HG03045 (cell line): ENCODE measurements around the gene MRO.
"Not testable (repeated sequence)": the region's sequence is repeated elsewhere in the genome, so short reads cannot be mapped to it uniquely, and the experiment has no call there.

ENCODE experiments used
- ATAC-seq: cut with Tn5 transposase; IDR thresholded peaks from one replicate; pipeline ENCODE4 v1.9.1; 2021; ENCODE audit warnings: mild to moderate bottlenecking, moderate library complexity; ENCODE audit not compliant: unreplicated experiment

The MRO gene

DNA sequence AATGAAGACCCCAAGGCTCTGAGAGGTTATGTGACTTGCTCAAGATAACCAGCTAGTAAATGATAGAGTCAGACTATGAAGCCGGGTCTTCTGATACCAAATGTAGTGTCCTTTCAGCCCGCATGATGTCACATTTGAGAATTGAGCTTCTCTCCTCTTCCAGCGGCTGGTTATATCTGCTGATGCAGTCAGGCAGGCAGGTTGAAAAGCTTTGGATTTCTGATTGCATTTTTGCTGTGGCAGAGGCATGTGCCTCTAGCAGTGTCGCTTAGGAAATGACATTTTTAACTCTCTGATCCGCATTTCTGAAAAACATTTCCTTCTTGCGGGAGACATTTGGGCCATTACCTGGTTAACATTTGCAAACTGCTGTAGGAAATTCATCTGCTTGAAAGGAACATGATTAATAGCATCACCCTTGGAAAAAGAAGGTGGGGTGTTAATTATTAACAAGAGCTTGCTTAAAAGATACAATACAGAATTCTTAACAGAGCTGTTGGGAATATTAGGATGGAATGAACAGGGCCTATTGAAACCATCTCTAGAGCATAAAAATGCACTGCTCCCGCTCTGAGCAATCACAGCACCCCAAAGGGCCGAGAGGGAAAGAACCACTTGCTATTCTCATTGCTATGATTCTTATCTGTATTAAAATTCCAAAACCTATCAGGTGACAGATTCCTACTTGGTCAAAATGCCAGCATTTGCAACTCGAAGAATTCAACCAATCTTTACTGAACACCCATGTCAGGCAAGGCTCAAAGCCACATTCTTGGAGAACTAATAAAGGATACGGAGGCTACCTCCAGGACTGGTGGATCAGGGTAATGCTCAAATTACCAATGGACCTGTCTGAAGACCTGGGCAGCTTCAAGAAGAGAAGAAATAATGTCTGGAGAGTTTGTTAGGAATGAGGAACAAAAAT lies 25.9 kb downstream of the MRO start:
- ATAC-seq: no peak

DNA sequence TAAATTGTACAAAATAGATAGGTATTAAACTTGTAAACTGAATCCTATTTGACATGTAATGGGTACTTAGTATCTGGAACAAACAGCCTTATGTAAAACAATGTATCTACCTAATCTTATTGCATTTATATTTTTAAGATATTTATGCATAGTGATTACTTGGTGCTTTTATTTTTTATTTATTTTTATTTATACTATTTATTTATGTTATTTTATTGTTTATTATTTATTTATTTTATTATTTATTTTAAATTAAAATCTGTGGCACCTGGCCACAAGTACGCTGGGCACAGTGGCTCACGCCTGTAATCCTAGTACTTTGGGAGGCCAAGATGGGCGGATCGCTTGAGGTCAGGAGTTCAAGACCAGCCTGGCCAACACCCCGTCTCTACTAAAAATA lies 26.9 kb downstream of the MRO start:
- ATAC-seq: no peak

DNA sequence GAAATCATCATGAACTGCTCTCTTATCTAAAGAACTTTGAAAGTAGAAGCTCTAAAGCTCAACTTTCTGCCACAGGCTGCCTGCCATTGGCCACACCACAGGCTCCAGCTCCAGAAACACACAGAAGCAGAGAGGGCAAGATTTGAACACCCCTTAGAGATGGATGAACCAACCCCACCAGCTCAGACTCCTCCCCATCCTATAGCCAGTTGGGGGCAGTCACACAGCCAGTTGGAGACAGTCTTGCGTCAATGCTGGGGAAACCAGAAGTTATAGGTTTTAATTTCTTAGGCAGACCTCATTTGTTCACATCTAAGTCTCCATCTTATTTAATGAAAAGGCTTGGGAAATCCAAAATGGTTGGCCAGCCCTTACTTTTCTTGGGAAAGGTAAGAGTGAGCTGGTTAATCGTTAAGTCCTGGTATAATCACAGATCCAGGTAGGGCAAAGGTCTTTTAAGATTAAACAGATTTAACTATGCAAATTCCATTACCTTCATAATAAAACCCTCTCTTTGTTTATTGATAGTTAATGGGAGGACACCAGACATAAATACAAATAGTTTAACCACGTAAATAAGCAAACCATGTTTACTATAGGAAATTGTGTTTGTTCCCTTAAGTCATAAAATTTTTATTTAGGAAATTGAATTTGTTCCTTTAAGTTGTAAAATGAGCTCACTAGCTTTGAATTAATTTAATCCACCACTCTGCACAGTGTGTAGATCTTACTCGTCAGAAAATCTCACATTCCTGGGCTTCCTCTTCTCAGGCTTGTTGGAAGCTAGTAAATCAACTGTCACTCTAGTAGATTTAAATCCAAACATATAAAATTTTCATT lies 28.0 kb downstream of the MRO start:
- ATAC-seq: no peak

DNA sequence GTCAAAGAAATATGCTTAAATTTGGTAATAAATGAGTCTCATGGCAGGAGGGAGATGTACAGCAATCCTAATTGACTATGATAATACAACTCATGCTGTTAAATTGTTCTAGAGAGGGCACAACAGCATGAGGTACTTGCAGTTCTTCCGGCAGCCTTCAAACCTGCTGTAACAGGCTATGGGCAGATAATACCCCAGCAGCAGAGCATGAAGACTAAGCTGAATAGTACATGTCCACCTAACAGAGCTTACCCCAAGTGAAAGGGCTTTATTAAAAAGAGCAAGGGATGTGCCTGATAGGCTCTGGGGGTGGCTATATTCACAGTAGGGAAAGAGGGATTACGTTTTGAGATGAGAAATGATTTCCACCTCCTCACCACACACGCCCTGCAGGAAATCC lies 28.9 kb downstream of the MRO start:
- no peak for ATAC-seq

DNA sequence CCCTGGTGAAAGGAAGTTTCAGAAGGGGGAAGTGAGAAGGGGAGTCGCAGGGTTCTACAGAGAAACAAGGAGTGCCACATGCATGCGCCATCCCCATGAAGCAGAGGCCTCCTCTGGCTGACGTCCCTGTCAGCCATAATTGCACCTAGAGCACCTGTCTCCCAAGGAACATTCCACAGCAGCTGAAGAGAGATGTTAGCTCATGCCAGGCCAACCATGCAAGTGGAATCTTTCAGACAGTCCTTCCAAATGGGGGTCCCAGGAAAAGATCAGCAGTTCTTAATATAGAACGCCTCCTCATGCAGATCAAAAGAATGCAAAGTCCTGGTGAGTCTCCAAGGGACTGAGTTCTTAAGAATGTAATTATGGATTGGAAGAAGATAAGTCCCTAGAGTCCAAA lies 29.6 kb downstream of the MRO start:
- ATAC-seq: no peak

DNA sequence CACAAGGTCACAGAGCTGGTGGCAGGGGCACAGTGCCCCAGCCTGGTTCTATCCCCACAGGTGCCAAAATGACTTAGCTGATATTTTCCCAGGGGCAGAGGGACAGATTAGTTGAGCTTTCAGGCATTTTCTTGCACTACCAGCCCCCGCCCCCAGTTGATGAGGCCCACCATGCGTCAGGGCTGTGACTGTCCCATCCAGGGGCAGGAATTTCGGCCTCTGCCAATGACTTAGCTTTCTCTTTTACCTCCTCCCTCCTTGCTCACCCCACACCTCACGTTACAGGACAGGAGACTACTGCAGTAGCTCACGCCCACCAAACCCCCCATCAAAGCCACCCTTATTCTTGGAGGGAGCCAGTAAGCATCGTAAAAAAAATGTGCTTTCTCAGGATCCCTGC lies 31.5 kb downstream of the MRO start:
- ATAC-seq: no peak

DNA sequence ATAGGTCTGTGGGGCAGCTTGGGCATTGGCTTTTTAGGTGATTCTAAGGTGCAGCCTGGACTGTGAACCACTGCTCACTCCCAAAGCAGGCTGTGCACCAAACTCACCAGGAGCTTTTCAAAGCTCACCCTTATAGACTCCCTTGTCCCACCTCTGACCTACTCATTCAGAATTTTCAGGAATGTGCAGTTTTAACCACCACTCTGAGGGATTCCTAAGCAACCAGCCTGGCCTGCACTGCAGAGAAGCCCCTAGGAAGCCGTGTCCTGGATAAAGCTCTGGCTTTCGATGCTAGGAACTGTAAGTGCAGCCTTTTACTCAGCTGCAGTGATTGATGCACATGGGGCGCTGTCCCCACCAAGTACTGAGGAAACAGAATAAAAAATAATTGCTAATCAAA lies 33.0 kb downstream of the MRO start:
- no peak for ATAC-seq

DNA sequence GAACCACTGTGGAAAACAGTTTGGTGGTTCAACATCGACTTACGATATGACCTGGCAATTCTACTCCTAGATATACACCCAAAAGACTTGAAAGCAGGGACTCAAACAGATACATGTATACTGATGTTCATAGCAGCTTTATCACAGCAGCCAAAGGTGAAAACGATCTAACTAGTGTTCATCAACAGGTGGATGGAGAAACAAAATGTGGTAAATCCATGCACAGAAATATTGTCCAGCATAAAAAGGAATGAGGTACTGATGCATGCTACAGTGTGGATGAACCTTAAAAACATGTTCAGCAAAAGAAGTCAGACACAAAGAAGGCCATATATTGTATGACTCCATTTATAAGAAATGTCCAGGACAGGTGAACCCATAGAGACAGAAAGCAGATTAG lies 36.3 kb downstream of the MRO start:
- no peak for ATAC-seq

DNA sequence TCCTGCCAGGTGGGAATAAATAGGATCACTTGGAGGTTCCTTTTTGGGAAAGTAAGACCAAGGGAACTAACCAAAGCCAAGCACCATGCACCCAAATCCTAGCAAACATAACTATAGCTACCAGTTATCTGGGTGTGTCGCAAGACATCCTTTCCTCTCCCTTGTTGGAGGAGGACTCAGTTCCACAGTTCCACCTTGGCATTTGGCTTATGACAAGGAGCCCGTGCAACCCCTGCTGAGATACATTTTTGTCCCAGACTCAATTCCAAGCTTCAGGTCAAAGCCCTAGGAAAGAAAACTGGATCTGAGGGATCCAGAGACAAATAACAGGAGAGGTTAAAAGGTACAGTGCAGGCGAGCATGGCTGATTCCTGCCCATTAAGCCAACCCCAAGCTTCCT lies 40.8 kb downstream of the MRO start:
- ATAC-seq: not testable (repeated sequence)

DNA sequence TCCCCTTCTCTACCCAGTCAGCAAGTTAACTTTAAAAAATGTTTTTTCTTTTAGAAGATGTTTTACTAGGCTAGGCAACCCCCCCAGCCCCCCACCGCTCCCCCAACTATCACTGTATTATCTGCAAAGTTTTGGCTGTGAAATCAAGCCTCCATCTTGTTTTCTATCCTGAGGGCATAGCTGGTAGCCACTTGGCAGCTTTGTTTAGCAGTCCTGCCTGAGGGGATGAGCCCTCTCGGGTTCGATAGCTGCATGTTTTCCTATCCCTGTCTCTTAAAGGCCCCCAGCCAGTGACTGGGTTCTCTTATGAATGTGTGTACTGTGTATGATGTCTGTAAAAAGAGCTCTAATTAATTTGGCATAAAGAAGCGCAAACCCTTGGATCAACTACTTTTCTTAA lies 43.4 kb downstream of the MRO start:
- no peak for ATAC-seq

DNA sequence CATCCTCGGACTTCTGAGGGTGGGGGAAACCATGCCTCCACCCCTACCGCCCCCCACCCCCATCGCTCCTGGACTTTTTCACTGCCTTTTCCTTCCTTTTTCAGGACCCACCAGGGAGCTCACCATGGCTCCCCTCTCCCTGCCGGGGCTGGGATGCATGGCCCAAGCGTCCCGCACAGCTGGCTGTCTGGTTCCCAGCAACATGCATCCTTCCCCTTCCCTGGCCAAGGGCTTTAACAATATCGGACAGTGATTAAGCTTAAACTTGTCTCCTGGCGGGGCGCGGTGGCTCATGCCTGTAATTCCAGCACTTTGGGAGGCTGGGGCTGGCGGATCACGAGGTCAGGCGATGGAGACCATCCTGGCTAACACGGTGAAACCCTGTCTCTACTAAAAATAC lies 44.1 kb downstream of the MRO start:
- no peak for ATAC-seq

DNA sequence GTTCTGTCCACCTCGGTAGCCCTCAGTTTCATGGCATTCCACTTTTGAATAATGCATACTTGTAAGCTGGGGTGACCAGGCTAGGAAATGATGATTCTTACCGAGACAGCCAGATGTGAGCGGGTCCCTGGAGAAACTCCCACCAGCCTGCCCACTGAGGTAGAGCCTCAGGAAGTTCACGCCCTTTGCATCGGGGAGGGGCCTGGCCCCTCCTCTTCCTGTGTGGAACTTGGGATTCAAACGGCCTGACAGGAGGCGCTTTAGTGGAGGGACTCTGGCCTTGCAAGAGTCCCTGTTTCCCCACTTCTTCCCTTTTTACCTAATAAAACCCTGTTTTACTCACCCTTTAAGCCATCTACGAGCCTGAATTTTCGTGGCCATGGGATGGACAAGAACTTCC lies 44.6 kb downstream of the MRO start:
- no peak for ATAC-seq

DNA sequence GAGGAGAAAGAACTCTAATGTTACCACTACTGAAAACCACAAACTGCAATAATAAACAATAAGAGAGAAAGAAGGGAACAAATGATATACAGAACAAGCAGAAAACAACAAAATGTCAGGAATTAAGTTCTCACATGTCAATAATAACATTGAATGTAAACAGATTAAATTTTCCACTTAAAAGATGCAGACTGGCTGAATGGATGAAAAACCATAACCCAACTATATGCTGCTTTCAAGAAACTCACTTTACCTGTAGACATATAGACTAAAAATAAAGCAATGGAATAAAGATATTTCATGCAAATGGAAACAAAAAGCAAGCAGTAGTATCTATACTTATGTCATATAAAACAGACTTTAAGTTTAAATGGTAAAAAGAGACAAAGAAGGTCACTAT lies 50.4 kb downstream of the MRO start:
- ATAC-seq: no peak

DNA sequence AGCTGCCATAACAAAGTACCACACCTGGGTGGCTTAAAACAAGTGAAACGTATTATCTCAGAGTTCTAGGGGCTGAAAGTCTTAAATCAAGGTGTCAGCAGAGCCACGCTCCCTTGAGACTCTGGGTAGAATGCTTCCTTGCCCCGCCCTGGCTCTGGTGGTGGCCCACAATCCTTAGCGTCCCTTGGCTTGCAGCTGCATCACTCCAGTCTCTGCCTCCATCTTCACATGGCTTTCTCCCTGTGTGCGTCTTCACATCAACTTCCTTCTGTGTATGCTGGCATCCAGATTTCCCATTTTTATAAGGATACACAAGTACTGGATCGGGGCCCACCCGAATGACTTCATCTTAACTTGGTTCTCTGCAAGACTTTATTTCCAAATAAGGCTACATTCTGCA lies 62.5 kb downstream of the MRO start:
- ATAC-seq: no peak

DNA sequence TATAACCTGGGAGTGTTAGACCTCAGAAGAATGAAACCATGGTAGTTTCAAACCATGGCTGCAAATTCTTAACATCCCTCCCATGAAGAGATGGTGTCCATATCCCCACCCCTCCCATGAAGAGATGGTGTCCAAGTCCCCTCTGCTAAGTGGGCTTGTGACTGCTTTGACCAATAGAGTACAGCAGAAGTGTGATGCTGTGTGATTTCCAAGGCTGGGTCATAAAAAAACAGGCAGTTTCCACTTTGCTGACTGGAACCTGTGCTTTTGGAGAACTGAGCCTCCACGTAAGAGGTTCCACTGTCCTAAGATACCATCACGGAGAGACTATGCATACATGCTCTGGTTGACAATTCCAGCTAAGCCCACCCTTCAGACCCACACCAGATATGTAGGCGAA lies 65.5 kb downstream of the MRO start:
- no peak for ATAC-seq

DNA sequence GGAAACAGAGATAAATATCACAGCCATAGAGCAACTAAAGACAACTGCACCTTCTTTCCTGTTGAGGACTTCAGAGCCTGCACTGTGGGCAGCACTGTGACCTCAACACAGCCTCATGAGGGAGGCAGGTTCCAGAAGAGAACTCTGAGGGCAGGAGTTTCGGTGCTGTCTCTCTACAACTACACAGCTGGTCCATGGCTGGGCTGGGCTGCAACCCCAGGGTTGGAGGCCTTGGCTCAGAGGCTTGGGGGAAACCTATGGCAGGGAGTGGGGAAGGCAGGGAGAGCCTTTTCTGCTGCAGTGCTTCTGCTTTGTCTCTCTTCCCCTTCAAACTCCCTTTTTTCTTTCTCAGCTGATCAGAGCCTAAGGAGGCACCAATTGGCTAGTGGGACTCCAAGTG lies 66.5 kb downstream of the MRO start:
- ATAC-seq: no peak

DNA sequence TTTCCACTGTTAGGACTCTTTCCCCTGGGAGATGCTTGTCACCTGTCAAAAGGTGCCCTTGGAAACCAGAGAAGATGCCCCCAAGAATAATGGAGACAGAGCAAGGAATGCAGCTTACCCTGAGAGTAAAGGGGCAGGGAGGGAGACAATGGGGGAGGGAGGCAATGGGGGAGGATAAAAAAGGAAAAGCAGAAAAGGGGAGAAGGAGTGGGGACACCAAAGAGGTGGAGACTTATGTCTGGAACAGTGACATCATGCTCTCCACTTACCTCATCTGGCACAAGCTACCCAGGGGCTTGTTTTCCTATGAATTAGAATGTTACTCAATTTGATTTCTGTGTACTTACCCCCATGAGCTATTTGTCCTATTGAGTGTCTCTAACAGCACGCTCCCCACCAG lies 67.9 kb downstream of the MRO start:
- no peak for ATAC-seq

DNA sequence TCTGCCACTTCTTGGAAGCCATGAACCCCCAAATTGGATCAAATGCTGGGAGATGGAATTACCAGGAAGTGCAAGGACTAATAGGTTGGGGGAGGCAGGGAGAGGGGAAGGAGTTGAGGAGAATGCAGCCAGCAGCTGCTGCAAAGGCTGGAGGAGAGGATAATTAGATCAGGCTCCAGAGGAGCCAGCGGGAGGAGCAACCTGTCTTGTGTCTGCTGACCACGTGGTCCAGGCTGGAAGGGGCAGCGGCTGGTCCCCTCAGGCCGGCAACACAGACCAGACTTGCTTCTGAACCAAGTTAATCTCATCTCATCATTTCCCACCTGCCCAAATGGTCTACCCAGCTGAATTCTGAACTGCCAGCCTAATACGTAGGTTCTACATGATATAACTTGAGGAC lies 68.3 kb downstream of the MRO start:
- ATAC-seq: no peak

DNA sequence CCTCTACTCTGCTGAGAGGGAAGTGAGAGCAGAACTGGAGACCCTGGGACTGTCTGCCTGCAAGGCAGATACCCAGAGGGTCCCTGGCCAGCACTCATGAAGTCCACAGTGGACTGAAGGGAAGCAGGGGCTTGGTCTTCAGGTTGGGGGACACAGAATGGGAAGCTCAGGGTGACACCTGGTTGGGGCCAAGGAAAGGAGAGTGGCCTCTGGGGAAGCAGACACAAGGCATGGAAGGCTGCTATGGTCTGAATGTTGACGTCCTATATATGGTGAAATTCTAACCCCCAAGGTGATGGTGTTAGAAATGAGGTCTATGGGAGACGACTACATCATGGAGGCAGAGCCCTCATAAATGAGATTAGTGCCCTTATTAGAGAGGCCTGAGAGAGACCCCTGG lies 69.3 kb downstream of the MRO start:
- ATAC-seq: no peak

DNA sequence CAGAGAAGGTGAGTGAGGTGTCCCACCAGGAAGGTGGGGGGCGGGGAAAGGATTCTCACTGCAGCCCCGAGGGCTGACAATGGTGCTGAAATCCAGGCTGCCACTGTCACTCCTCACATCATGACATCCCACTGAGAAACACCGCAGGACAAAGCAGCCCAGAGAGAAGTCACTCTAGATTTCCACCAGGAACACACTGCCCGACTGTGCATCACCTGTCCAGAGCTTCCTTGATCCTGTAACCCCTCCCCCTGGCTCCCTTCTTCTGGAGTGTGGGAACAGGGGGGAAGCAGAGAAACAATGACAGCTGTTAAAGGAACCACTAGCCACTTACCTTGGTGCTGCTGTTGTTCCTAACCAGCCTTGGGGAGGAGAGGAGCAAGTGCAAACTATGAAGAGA lies 69.9 kb downstream of the MRO start:
- ATAC-seq: no peak

DNA sequence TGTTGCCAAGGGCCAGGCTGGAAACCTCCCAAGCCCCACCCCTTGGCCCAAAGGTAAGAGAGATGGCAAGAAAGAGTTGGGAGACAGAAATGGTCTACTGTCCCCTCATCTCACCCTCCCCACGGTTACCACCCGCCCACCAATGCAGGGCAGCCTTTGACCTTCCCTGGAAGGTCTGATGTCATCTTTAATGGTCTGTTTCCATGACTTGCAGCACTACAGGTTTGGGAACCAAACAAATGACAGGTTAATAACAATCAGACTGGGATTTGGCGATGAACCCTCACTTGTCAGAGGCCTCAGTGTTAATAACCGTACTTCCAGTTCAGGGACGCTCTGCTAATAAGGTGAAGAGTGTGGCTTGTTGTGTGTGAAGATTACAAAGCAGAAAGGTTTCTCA lies 70.4 kb downstream of the MRO start:
- ATAC-seq: no peak
